ENCODE data around the gene KCNG4.

DNA sequence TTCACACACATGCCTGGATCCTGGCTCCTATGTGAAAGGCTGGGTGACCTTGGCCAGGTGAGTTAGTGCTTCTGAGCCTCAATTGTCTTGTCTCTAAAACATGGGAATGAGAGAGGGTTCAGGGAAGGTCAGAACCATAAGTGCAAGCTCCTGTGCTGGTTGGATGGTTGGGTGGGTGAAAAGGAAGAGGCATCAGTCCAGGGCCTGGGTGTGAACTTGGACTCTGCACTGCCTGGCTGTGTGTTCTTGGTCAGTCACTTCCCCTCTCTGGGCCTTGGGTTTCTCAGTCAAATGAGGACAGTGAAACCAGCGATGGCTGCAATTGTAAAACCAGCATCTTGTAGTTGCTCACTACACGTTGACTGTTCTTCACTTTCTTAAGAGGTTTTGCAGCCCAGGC is 643 bp upstream of the KCNG4 start:
- TF ChIP-seq, protein P1, sequence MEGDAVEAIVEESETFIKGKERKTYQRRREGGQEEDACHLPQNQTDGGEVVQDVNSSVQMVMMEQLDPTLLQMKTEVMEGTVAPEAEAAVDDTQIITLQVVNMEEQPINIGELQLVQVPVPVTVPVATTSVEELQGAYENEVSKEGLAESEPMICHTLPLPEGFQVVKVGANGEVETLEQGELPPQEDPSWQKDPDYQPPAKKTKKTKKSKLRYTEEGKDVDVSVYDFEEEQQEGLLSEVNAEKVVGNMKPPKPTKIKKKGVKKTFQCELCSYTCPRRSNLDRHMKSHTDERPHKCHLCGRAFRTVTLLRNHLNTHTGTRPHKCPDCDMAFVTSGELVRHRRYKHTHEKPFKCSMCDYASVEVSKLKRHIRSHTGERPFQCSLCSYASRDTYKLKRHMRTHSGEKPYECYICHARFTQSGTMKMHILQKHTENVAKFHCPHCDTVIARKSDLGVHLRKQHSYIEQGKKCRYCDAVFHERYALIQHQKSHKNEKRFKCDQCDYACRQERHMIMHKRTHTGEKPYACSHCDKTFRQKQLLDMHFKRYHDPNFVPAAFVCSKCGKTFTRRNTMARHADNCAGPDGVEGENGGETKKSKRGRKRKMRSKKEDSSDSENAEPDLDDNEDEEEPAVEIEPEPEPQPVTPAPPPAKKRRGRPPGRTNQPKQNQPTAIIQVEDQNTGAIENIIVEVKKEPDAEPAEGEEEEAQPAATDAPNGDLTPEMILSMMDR (IDR thresholded peaks at IDR 0.05; ENCODE audit: extremely low read depth in 1 of 2, insufficient read depth in 1 of 2, low read depth in 1 of 2, low read length in 2 of 2): no peak
- TF ChIP-seq POLR2AphosphoS5 (IDR thresholded peaks at IDR 0.05; ENCODE audit: insufficient read depth, low read depth, low read length): no peak
- no peak for TF ChIP-seq POLR2A (IDR thresholded peaks at IDR 0.05; ENCODE audit: low read depth, low read length)
- no peak for TF ChIP-seq EZH2 (IDR thresholded peaks at IDR 0.05; ENCODE audit: borderline replicate concordance, low read depth, low read length, severe bottlenecking)
